ENCODE measurements around the gene TEX2. TPM values are rescaled to one million over a fixed set of nuclear protein-coding genes. Genes with fewer than 3 reads are reported as not detected.

Gene TEX2
- total and polyA plus RNA-seq, 2 of the 13 experiments (the other 11 are each of a cell fraction or from before 2014, with no cell fraction given): 21.4 to 37.7 TPM

DNA sequence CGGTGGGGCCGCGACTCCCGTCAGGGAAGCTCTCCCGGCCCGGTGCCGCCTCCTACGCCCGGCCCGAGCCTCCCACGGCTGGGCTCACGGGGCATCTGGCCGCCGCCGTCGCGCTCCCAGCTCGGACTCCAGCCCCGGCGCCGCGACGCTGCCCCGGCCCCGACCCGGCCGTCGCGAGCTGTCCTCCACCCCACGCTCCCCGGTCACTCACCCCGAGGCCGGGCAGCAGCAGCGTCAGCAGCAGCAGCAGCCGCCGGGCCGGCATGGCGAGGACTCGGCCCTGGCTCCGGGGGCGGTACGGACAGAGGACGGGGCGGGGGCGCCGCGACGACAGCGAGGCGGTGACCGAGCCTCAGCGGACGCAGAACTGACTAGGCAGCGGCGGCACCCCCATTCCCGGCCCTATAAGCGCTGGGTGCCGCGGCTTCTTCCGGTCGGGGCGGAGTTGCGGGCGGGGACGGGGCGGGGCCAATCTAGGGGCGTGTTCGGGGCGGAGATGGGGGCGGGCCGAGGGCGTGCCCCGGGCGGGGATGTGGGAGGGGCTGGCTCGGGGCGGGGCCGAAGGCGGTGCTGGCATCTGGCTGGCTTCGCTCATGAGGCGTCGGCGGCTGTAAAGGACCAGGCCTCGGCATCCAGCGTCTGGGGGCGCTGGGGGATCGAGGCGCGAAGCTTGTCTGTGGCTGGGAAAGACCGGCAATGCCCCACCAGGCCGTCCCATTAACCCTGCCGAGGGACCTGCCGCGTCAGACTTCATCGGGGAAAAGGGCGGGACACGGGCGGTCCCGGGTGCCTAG, 133.1 kb downstream of the TEX2 start, which contains the start of gene ERN1 (continued):
- TF ChIP-seq, protein P1, sequence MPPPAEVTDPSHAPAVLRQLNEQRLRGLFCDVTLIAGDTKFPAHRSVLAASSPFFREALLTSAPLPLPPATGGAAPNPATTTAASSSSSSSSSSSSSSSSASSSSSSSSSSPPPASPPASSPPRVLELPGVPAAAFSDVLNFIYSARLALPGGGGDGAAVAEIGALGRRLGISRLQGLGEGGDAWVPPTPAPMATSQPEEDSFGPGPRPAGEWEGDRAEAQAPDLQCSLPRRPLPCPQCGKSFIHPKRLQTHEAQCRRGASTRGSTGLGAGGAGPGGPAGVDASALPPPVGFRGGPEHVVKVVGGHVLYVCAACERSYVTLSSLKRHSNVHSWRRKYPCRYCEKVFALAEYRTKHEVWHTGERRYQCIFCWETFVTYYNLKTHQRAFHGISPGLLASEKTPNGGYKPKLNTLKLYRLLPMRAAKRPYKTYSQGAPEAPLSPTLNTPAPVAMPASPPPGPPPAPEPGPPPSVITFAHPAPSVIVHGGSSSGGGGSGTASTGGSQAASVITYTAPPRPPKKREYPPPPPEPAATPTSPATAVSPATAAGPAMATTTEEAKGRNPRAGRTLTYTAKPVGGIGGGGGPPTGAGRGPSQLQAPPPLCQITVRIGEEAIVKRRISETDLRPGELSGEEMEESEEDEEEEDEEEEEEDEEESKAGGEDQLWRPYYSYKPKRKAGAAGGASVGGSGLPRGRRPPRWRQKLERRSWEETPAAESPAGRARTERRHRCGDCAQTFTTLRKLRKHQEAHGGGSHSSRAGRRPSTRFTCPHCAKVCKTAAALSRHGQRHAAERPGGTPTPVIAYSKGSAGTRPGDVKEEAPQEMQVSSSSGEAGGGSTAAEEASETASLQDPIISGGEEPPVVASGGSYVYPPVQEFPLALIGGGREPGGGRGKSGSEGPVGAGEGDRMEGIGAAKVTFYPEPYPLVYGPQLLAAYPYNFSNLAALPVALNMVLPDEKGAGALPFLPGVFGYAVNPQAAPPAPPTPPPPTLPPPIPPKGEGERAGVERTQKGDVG (CRISPR knock-in tag; IDR thresholded peaks at IDR 0.05; ENCODE audit: borderline replicate concordance): peak; percentile 91
- TF ChIP-seq MED1 (CRISPR knock-in tag; IDR thresholded peaks at IDR 0.05) (peak; percentile 84), GLI4 (CRISPR knock-in tag; IDR thresholded peaks at IDR 0.05; ENCODE audit: borderline replicate concordance) (no peak), STAG1 (CRISPR knock-in tag; IDR thresholded peaks at IDR 0.05) (peak; percentile 27; the same call in 1 of the 2 replicates), NR2C2 (CRISPR knock-in tag; IDR thresholded peaks at IDR 0.05; ENCODE audit: borderline replicate concordance) (peak; percentile 39; the same call in 1 of the 2 replicates), POLR2AphosphoS5 (IDR thresholded peaks at IDR 0.05; ENCODE audit: low read depth, low read length) (peak; percentile 95), CEBPB (IDR thresholded peaks at IDR 0.05; ENCODE audit: borderline replicate concordance, low read depth, low read length) (no peak), MATR3 (CRISPR knock-in tag; IDR thresholded peaks at IDR 0.05) (no peak), HNRNPLL (IDR thresholded peaks at IDR 0.05; ENCODE audit: low read depth, low read length, poor library complexity, severe bottlenecking) (peak; percentile 72), ZFP36 (IDR thresholded peaks at IDR 0.05; ENCODE audit: borderline replicate concordance, low read depth, low read length, partially characterized antibody) (no peak), ZNF883 (CRISPR knock-in tag; IDR thresholded peaks at IDR 0.05; ENCODE audit: not compliant biosample characterization) (no peak), SALL1 (CRISPR knock-in tag; IDR thresholded peaks at IDR 0.05) (peak; percentile 96), ZBTB20 (CRISPR knock-in tag; IDR thresholded peaks at IDR 0.05; ENCODE audit: borderline replicate concordance, low read depth) (peak; percentile 57; the same call in 1 of the 2 replicates), ZNF75D (CRISPR knock-in tag; IDR thresholded peaks at IDR 0.05; ENCODE audit: borderline replicate concordance) (no peak), ISL2 (CRISPR knock-in tag; IDR thresholded peaks at IDR 0.05) (peak; percentile 62; the same call in 1 of the 2 replicates), ZNF354B (CRISPR knock-in tag; IDR thresholded peaks at IDR 0.05) (peak; percentile 52; the same call in 1 of the 2 replicates), RAD21 (CRISPR knock-in tag; IDR thresholded peaks at IDR 0.05) (peak; percentile 62), SMAD9 (CRISPR knock-in tag; IDR thresholded peaks at IDR 0.05) (no peak), ZNF615 (CRISPR knock-in tag; IDR thresholded peaks at IDR 0.05; ENCODE audit: borderline replicate concordance) (no peak), ZNF446 (CRISPR knock-in tag; IDR thresholded peaks at IDR 0.05) (peak; percentile 95), TCF12 (IDR thresholded peaks at IDR 0.05) (no peak), TCF12 (CRISPR knock-in tag; IDR thresholded peaks at IDR 0.05) (no peak)
- TF ChIP-seq, protein P2, sequence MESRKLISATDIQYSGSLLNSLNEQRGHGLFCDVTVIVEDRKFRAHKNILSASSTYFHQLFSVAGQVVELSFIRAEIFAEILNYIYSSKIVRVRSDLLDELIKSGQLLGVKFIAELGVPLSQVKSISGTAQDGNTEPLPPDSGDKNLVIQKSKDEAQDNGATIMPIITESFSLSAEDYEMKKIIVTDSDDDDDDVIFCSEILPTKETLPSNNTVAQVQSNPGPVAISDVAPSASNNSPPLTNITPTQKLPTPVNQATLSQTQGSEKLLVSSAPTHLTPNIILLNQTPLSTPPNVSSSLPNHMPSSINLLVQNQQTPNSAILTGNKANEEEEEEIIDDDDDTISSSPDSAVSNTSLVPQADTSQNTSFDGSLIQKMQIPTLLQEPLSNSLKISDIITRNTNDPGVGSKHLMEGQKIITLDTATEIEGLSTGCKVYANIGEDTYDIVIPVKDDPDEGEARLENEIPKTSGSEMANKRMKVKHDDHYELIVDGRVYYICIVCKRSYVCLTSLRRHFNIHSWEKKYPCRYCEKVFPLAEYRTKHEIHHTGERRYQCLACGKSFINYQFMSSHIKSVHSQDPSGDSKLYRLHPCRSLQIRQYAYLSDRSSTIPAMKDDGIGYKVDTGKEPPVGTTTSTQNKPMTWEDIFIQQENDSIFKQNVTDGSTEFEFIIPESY (CRISPR knock-in tag; IDR thresholded peaks at IDR 0.05): no peak
- TF ChIP-seq, protein P3, sequence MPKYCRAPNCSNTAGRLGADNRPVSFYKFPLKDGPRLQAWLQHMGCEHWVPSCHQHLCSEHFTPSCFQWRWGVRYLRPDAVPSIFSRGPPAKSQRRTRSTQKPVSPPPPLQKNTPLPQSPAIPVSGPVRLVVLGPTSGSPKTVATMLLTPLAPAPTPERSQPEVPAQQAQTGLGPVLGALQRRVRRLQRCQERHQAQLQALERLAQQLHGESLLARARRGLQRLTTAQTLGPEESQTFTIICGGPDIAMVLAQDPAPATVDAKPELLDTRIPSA (CRISPR knock-in tag; IDR thresholded peaks at IDR 0.05; ENCODE audit: borderline replicate concordance): peak; percentile 65; the same call in 1 of the 2 replicates

Data from HepG2 (cell line).